ENCODE measurements around the gene CFAP73.

DNA sequence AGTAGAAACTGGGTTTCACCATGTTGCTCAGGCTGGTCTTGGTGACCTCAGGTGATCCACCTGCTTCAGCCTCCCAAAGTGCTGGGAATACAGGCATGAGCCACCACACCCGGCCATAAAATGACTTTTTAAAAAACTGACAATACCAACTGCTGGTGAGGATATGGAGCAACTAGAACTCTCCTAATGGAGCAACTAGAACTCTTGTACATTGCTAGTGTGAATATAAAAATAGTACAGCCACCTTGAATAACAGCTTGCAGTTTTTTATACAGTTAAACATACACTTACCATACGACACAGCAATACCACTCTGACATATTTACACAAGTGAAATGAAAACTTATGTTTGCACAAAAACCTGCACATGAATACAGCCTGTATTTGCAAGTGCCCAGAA is 2.5 kb upstream of the CFAP73 start:
- TF ChIP-seq, protein P1, sequence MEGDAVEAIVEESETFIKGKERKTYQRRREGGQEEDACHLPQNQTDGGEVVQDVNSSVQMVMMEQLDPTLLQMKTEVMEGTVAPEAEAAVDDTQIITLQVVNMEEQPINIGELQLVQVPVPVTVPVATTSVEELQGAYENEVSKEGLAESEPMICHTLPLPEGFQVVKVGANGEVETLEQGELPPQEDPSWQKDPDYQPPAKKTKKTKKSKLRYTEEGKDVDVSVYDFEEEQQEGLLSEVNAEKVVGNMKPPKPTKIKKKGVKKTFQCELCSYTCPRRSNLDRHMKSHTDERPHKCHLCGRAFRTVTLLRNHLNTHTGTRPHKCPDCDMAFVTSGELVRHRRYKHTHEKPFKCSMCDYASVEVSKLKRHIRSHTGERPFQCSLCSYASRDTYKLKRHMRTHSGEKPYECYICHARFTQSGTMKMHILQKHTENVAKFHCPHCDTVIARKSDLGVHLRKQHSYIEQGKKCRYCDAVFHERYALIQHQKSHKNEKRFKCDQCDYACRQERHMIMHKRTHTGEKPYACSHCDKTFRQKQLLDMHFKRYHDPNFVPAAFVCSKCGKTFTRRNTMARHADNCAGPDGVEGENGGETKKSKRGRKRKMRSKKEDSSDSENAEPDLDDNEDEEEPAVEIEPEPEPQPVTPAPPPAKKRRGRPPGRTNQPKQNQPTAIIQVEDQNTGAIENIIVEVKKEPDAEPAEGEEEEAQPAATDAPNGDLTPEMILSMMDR (IDR thresholded peaks at IDR 0.05): no peak
- TF ChIP-seq POLR2A (IDR thresholded peaks at IDR 0.05): no peak
